IMR-90 (cell line): Measurements from ENCODE around the gene NR6A1.

Experiments used
- BHLHE40 ChIP-seq: fragments of 150-350 bp; IDR thresholded peaks from 2 replicates; pipeline ENCODE4 v1.6.1; 2016; ENCODE audit warnings: mild to moderate bottlenecking, low read depth, low read length
- CEBPB ChIP-seq: IDR thresholded peaks from 2 replicates; pipeline ENCODE4 v1.6.1; 2012; ENCODE audit warnings: low read depth, low read length, improper control_type of control experiment
- CHD1 ChIP-seq: IDR thresholded peaks from 2 replicates; pipeline ENCODE4 v1.6.1; 2012; ENCODE audit warnings: low read depth, low read length, improper control_type of control experiment
- CTCF ChIP-seq: conservative IDR thresholded peaks from 2 replicates; pipeline ENCODE4 v1.5.1; 2012; ENCODE audit warnings: mild to moderate bottlenecking, low read depth, low read length, improper control_type of control experiment
- MAFK ChIP-seq: IDR thresholded peaks from 2 replicates; pipeline ENCODE4 v1.6.1; 2012; ENCODE audit warnings: low read depth, low read length, improper control_type of control experiment
- MAZ ChIP-seq: IDR thresholded peaks from 2 replicates; pipeline ENCODE4 v1.6.1; 2012; ENCODE audit warnings: low read depth, mild to moderate bottlenecking, low read length, improper control_type of control experiment, moderate library complexity, borderline replicate concordance
- MXI1 ChIP-seq: IDR thresholded peaks from 2 replicates; pipeline ENCODE4 v1.6.1; 2012; ENCODE audit warnings: low read depth, mild to moderate bottlenecking, low read length, moderate library complexity, borderline replicate concordance
- POLR2A ChIP-seq: IDR thresholded peaks from 2 replicates; pipeline ENCODE4 v1.6.1; 2012; ENCODE audit warnings: mild to moderate bottlenecking, low read depth, low read length
- RAD21 ChIP-seq: IDR thresholded peaks from 2 replicates; pipeline ENCODE4 v1.6.1; 2012; ENCODE audit warnings: low read length, improper control_type of control experiment
- RFX5 ChIP-seq: IDR thresholded peaks from 2 replicates; pipeline ENCODE4 v1.8.0; 2012; ENCODE audit warnings: low read depth, mild to moderate bottlenecking, low read length, moderate library complexity

DNA sequence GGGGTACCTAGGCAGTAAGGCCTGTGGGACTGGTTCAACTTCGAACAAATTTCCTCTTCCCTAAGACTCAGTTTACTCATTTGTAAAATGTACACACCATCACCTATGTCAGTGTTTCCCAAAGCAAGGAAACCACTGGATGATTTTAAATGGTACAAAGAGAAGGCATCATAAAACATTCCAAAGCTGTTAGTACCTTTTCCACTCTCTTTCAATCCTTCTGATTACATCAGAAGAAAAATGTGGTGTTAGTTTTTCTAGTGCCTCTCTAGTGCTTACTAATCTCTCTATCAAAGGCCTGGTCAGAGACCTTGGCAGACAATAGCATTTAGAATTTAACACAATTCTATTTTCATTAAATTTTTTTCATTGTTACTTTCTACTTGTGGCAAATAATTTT, 18.1 kb downstream of the NR6A1 start:
- TF ChIP-seq CTCF, result no peak
- TF ChIP-seq BHLHE40, result no peak
- no peak for TF ChIP-seq POLR2A
- no peak for TF ChIP-seq MXI1
- TF ChIP-seq CEBPB, result peak; percentile 62
- TF ChIP-seq RFX5, result no peak
- TF ChIP-seq RAD21, result no peak
- no peak for TF ChIP-seq MAFK
- TF ChIP-seq MAZ, result no peak
- TF ChIP-seq CHD1, result no peak
